ENCODE results near the gene AOC2. TPM values are rescaled to one million over a fixed set of nuclear protein-coding genes. Genes with fewer than 3 reads are reported as not detected.

The AOC2 gene
- total and polyA plus RNA-seq, 2 of the 13 experiments (the other 11 are each of a cell fraction or from before 2014, with no cell fraction given) = 1.2 to 3.3 TPM

DNA sequence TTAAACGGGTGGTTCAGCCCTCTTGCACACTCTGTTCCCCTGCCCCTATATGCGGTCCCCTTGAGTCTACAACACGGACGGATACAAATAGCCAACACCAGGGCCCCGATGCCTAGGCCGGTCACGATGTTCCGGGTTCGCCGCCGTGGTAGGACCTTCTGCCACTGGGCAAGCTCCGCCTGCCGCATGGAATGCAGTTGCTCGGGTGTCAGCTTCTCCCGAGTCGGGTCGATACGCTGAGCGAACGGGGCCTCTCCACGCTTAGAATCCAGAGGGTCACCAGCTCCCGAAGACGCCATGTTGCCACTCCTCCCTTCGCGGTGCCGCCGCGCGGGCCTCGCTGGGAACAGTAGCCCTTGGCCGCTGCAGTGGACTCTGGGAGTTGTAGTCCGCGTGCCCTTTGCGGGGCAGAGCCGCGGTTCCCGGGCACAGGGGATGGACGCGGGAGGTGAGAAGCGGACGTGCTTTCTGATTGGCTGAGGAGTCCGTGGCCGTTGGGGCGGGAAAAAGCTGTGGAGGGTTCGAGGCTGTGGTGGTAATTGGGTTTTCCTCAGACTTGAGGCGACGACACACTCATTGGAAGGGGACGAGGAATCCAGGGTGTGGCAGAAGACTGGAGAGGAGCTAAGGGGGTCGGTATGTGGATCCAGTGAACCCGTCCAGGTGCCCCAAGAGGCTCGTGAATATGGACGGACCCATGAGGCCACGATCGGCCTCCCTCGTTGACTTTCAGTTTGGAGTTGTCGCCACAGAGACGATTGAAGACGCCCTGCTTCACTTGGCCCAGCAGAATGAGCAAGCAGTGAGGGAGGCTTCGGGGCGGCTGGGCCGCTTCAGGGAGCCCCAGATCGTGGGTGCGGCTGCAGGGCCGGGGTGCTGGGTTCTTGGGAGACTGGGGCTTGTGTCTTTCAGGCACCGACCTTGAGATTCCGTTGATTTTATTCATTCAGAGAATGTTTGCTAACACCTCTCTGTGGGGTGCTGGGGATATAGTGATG is 45.7 kb upstream of the AOC2 start, which contains the start of the genes CNTD1 and COA3 (continued):
- TF ChIP-seq ATF2 (CRISPR knock-in tag; IDR thresholded peaks at IDR 0.05) (peak; percentile 81; the same call in 1 of the 2 replicates), ZNF878 (CRISPR knock-in tag; IDR thresholded peaks at IDR 0.05) (peak; percentile 89; the same call in 1 of the 2 replicates), BRCA1 (CRISPR knock-in tag; IDR thresholded peaks at IDR 0.05) (0 out of 2 replicates have a peak, but pooled peaks have one; percentile 41), REXO4 (CRISPR knock-in tag; IDR thresholded peaks at IDR 0.05; ENCODE audit: borderline replicate concordance) (0 out of 2 replicates have a peak, but pooled peaks have one; percentile 69), ZBTB3 (CRISPR knock-in tag; IDR thresholded peaks at IDR 0.05; ENCODE audit: borderline replicate concordance, low read depth) (peak; percentile 44; the same call in 1 of the 2 replicates), GFI1 (CRISPR knock-in tag; IDR thresholded peaks at IDR 0.05; ENCODE audit: borderline replicate concordance) (peak; percentile 83), CREM (IDR thresholded peaks at IDR 0.05) (peak; percentile 90), CREM (CRISPR knock-in tag; IDR thresholded peaks at IDR 0.05) (no peak), AGO1 (IDR thresholded peaks at IDR 0.05; ENCODE audit: low read depth, low read length, poor library complexity, severe bottlenecking) (peak; percentile 90), MNT (IDR thresholded peaks at IDR 0.05) (peak; percentile 51), YY1 (IDR thresholded peaks at IDR 0.05; ENCODE audit: insufficient read depth, insufficient replicate concordance, low read depth, low read length) (peak; percentile 97), ZSCAN22 (CRISPR knock-in tag; IDR thresholded peaks at IDR 0.05) (peak; percentile 73), HBP1 (CRISPR knock-in tag; IDR thresholded peaks at IDR 0.05; ENCODE audit: low read depth) (peak; percentile 85)
- TF ChIP-seq, protein P1, sequence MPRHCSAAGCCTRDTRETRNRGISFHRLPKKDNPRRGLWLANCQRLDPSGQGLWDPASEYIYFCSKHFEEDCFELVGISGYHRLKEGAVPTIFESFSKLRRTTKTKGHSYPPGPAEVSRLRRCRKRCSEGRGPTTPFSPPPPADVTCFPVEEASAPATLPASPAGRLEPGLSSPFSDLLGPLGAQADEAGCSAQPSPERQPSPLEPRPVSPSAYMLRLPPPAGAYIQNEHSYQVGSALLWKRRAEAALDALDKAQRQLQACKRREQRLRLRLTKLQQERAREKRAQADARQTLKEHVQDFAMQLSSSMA (CRISPR knock-in tag; IDR thresholded peaks at IDR 0.05) = peak; percentile 96
- TF ChIP-seq, protein P2, sequence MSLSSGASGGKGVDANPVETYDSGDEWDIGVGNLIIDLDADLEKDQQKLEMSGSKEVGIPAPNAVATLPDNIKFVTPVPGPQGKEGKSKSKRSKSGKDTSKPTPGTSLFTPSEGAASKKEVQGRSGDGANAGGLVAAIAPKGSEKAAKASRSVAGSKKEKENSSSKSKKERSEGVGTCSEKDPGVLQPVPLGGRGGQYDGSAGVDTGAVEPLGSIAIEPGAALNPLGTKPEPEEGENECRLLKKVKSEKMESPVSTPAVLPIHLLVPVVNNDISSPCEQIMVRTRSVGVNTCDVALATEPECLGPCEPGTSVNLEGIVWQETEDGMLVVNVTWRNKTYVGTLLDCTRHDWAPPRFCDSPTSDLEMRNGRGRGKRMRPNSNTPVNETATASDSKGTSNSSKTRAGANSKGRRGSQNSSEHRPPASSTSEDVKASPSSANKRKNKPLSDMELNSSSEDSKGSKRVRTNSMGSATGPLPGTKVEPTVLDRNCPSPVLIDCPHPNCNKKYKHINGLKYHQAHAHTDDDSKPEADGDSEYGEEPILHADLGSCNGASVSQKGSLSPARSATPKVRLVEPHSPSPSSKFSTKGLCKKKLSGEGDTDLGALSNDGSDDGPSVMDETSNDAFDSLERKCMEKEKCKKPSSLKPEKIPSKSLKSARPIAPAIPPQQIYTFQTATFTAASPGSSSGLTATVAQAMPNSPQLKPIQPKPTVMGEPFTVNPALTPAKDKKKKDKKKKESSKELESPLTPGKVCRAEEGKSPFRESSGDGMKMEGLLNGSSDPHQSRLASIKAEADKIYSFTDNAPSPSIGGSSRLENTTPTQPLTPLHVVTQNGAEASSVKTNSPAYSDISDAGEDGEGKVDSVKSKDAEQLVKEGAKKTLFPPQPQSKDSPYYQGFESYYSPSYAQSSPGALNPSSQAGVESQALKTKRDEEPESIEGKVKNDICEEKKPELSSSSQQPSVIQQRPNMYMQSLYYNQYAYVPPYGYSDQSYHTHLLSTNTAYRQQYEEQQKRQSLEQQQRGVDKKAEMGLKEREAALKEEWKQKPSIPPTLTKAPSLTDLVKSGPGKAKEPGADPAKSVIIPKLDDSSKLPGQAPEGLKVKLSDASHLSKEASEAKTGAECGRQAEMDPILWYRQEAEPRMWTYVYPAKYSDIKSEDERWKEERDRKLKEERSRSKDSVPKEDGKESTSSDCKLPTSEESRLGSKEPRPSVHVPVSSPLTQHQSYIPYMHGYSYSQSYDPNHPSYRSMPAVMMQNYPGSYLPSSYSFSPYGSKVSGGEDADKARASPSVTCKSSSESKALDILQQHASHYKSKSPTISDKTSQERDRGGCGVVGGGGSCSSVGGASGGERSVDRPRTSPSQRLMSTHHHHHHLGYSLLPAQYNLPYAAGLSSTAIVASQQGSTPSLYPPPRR (CRISPR knock-in tag; IDR thresholded peaks at IDR 0.05; ENCODE audit: borderline replicate concordance) = no peak

Data from HepG2 (cell line).